OCI-LY7 (cell line): ENCODE data around the gene SCPEP1. TPM values are rescaled to one million over a fixed set of nuclear protein-coding genes. Genes with fewer than 3 reads are reported as not detected.

Experiments used
- BruUV-seq: library from RNA; stranded (reverse); fragments of 400-500 nt; replicated peaks from 2 replicates; lab custom pipeline; 2021; lab: Mats Ljungman, UMichigan
- CTCF ChIA-PET: fragments of 300-600 bp; sonication (Branson Sonifier 250); formaldehyde crosslinking; loops from one replicate; lab custom pipeline; 2022; ENCODE audit warnings: antibody characterized with exemption; ENCODE audit not compliant: unreplicated experiment; lab: Charles Lee
- POLR2A ChIA-PET: fragments of 300-600 bp; sonication (Branson Sonifier 250); formaldehyde crosslinking; loops from one replicate; lab custom pipeline; 2022; ENCODE audit warnings: antibody characterized with exemption; lab: Charles Lee
- DNase-seq: peaks from one replicate; pipeline ENCODE4 v3.0.0-alpha.2; 2015; ENCODE audit warnings: low spot score
- H2AFZ ChIP-seq: fragments of 200-600 bp; sonication (generic), shearing (Covaris generic); 2 replicates; pipeline ENCODE4 v1.6.1; 2014; ENCODE audit warnings: mild to moderate bottlenecking, antibody characterized with exemption, low read length, moderate library complexity
- H3K27ac ChIP-seq: fragments of 200-600 bp; sonication (generic); 2 replicates; pipeline ENCODE4 v1.5.1; 2014; ENCODE audit warnings: mixed run types, low read depth, mild to moderate bottlenecking, moderate library complexity, low read length, inconsistent platforms; ENCODE audit not compliant: poor library complexity, severe bottlenecking
- H3K36me3 ChIP-seq: fragments of 200-600 bp; sonication (generic); 2 replicates; pipeline ENCODE4 v1.6.1; 2014; ENCODE audit warnings: mild to moderate bottlenecking, antibody characterized with exemption, low read length, moderate library complexity, mixed read lengths; ENCODE audit not compliant: insufficient read depth
- H3K4me1 ChIP-seq: fragments of 200-600 bp; sonication (generic); 2 replicates; pipeline ENCODE4 v1.5.1; 2014; ENCODE audit warnings: mild to moderate bottlenecking, low read length; ENCODE audit not compliant: insufficient read depth, poor library complexity, severe bottlenecking
- H3K4me2 ChIP-seq: fragments of 200-600 bp; sonication (generic); 2 replicates; pipeline ENCODE4 v1.6.1; 2014; ENCODE audit warnings: mild to moderate bottlenecking, low read length
- H3K4me3 ChIP-seq: fragments of 200-600 bp; sonication (generic); 2 replicates; pipeline ENCODE4 v1.5.1; 2014; ENCODE audit warnings: mild to moderate bottlenecking, low read depth, low read length; ENCODE audit not compliant: poor library complexity, severe bottlenecking
- H3K79me2 ChIP-seq: fragments of 200-600 bp; sonication (generic); 2 replicates; pipeline ENCODE4 v1.6.1; 2016; ENCODE audit warnings: low read depth, mild to moderate bottlenecking, low read length, moderate library complexity, mixed read lengths; ENCODE audit not compliant: insufficient read depth
- H3K9me2 ChIP-seq: fragments of 200-600 bp; sonication (generic); 2 replicates; pipeline ENCODE4 v1.6.1; 2016; ENCODE audit warnings: mild to moderate bottlenecking, low read length, mixed read lengths; ENCODE audit not compliant: insufficient read depth
- H3K9me3 ChIP-seq: fragments of 200-600 bp; sonication (generic); 2 replicates; pipeline ENCODE4 v1.6.1; 2014; ENCODE audit warnings: mild to moderate bottlenecking, mixed run types, low read length, mixed read lengths
- H4K20me1 ChIP-seq: fragments of 200-600 bp; sonication (generic); 2 replicates; pipeline ENCODE4 v1.6.1; 2014; ENCODE audit warnings: mild to moderate bottlenecking, antibody characterized with exemption, low read length, moderate library complexity, mixed read lengths; ENCODE audit not compliant: insufficient read depth
- CTCF ChIP-seq: fragments of 200-600 bp; sonication (generic); conservative IDR thresholded peaks from 2 replicates; pipeline ENCODE4 v1.5.1; 2014; ENCODE audit warnings: mild to moderate bottlenecking, antibody characterized with exemption, low read length, moderate library complexity, mixed read lengths
- EZH2phosphoT487 ChIP-seq: fragments of 200-600 bp; sonication (generic); IDR thresholded peaks from 2 replicates; pipeline ENCODE4 v1.6.1; 2018; ENCODE audit warnings: low read depth, borderline replicate concordance, mild to moderate bottlenecking, mixed run types, antibody characterized with exemption, low read length, moderate library complexity, mixed read lengths
- intact Hi-C: fragments of 100-400 bp; cut with micrococcal nuclease; formaldehyde crosslinking; loops from one replicate; pipeline ENCODE4 v1.10.0; 2022; ENCODE audit not compliant: unreplicated experiment
- total RNA-seq, 2 experiments: library from RNA; depleted of rRNA in 1 of 2; stranded (reverse); fragments of >200 nt in 1 of 2; shearing (Covaris generic) in 1 of 2; gene quantifications; 2 replicates each; pipeline ENCODE4 v1.2.3, GENCODE V29; 2014 to 2022

The SCPEP1 gene
- total RNA-seq, 2 experiments from 2014 or later: 43.0 to 48.2 TPM

- Histone ChIP-seq H2AFZ (no peak overlapping the region), H3K4me3 (no peak overlapping the region), H4K20me1 (no peaks in the 10 kb centered on the region), H3K79me2 (no peaks in the 10 kb centered on the region), H3K4me1 (no peaks in the 10 kb centered on the region), H3K4me2 (no peak overlapping the region), H3K36me3 (no peaks in the 10 kb centered on the region), H3K27ac (no peak overlapping the region), H3K9me3 (no peaks in the 10 kb centered on the region), H3K9me2 (no peaks in the 10 kb centered on the region)
- no peak for DNase-seq
- CTCF ChIA-PET: no interaction called here
- no peak for TF ChIP-seq CTCF
- no peak for TF ChIP-seq EZH2phosphoT487
- intact Hi-C loops: no loop called here
- no TSS peak for BruUV-seq
- POLR2A ChIA-PET: no interaction called here
Observed at GRCh38 chr17:57040571-57040970, 62.6 kb downstream of the SCPEP1 start.

GRCh38 chr17:57043276-57043675 lies 65.3 kb downstream of the SCPEP1 start:
- POLR2A ChIA-PET: no interaction called here
- no peak overlapping the region for H2AFZ ChIP-seq
- H3K4me3 ChIP-seq: no peak overlapping the region
- CTCF ChIA-PET: interaction anchor here (0.6 kb wide), 1 partner anchor 444 kb away, joined by 3 read pairs; no protein-coding TSS in a partner anchor
- peaks cover 8% of the 10 kb centered on the region for H3K4me1 ChIP-seq
- H3K9me2 ChIP-seq: no peaks in the 10 kb centered on the region
- no peak overlapping the region for H3K27ac ChIP-seq
- no peaks in the 10 kb centered on the region for H3K36me3 ChIP-seq
- no peaks in the 10 kb centered on the region for H3K79me2 ChIP-seq
- intact Hi-C loops: no loop called here
- BruUV-seq: no TSS peak
- H4K20me1 ChIP-seq: no peaks in the 10 kb centered on the region
- no peak for DNase-seq
- H3K4me2 ChIP-seq: no peak overlapping the region
- no peaks in the 10 kb centered on the region for H3K9me3 ChIP-seq
- TF ChIP-seq CTCF (no peak), EZH2phosphoT487 (no peak)

GRCh38 chr17:57044976-57045867 lies 67.3 kb downstream of the SCPEP1 start:
- Histone ChIP-seq H3K4me2 (no peak overlapping the region), H3K36me3 (no peaks in the 10 kb centered on the region), H3K4me1 (peaks cover 8% of the 10 kb centered on the region), H3K27ac (no peak overlapping the region), H3K9me3 (no peaks in the 10 kb centered on the region), H3K9me2 (no peaks in the 10 kb centered on the region), H2AFZ (no peak overlapping the region), H4K20me1 (no peaks in the 10 kb centered on the region), H3K4me3 (no peak overlapping the region), H3K79me2 (no peaks in the 10 kb centered on the region)
- BruUV-seq: no TSS peak
- ChIA-PET CTCF (no interaction called here), POLR2A (no interaction called here)
- intact Hi-C loops: no loop called here
- TF ChIP-seq CTCF: no peak
- no peak for TF ChIP-seq EZH2phosphoT487
- no peak for DNase-seq
